ENCODE measurements around the gene SLC39A11.

DNA sequence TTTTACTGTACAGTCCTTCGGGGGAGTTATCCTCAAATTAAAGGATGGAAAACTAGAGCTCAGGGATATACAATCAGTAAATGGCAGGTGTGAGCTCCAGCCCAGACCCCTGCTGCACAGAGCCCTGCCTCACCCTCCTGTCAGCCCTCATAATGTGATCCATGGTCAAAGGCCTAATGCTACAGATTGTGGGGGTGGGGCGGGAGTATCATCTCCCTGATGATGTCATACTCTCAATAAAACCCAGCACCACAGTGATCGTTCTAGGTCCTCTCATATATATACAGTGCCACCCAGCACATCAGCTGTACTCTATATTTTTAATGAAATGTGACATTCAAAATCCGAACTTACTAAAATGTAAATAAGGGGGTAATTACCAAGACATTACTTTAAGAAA lies 61.5 kb downstream of the SLC39A11 start:
- TF ChIP-seq CTCF (IDR thresholded peaks at IDR 0.05) (no peak), EZH2 (IDR thresholded peaks at IDR 0.05) (no peak)
